ENCODE results near the gene TBC1D28.
"Not testable (repeated sequence)": the region's sequence is repeated elsewhere in the genome, so short reads cannot be mapped to it uniquely, and the experiment has no call there.

TBC1D28 gene

DNA sequence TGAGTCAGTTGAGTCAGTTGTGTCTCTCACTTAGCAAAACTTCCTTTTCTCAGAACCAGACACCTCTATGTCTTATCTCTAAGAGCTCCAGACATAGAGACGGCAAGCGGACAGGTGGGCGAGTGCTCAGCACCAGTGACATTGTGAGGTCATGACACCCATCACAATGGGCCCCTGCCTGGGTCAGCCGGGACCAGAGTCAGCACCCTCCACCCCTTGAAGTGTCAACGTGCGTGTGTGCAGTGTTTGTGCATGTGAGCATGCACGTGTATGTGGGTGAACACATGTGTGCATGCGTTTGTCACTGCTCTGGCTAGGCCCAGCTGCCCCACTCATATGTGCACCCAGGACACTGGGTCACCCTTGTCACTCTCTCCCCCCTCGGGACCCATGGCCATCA is at the start of gene TBC1D28:
TSS of gene TBC1D28 (minus strand) at position 101 of the 400 bp plus-strand sequence. CDS start 3,039 bp downstream, outside the sequence.
- DNase-seq: not testable (repeated sequence)

- DNase-seq: not testable (repeated sequence)
These were observed 38.5 kb upstream of the TBC1D28 start for GRCh38 chr17:18682668-18683067.

- DNase-seq: peak; percentile 83
These were observed 37.8 kb upstream of the TBC1D28 start, which contains the start of gene FOXO3B for GRCh38 chr17:18681767-18682571. Gene FOXO3B (minus strand): TSS chr17:18682314. CDS start chr17:18681651, 663 bp downstream.

GRCh38 chr17:18677381-18677780 is 33.2 kb upstream of the TBC1D28 start:
- DNase-seq: not testable (repeated sequence)

DNA sequence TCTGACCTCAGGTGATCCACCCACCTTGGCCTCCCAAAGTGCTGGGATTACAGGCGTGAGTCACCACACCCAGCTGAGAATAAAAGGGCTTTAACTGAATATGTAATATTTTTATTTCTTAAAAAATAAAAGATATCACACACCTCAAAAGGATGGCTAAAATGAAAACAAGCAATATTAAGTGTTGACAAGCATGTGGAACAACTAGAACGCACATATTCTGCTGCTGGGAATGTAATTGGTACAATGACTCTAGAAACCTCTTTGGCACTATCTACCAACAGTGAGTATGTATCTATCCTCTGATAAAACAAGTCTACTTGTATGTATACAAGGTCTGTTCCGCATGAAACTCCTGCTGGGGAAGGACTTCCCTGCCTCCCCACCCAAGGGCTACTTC is 32.7 kb upstream of the TBC1D28 start:
- DNase-seq: not testable (repeated sequence)

GRCh38 chr17:18672395-18673227 is 28.4 kb upstream of the TBC1D28 start:
- DNase-seq: not testable (repeated sequence)

DNA sequence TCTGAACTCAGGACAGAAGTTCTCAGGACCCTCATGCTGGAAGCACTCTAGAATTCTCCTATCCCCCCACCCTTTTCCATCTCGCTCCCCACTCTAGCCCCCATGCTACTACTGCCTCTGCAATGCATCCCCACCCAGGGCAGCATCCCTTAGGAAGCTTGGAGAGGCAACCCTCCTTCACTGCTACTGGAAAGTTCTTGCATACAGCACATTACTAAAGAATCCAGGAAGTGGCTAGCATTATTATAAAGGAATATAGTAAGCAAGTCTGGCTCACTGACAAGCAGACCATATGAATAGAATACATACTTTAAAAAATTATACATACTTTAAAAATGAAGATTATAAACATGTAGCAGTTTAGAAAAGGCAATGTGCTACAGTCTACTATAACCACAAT is 24.4 kb upstream of the TBC1D28 start:
- not testable (repeated sequence) for DNase-seq

GRCh38 chr17:18667535-18667934 is 23.3 kb upstream of the TBC1D28 start:
- DNase-seq: not testable (repeated sequence)

DNA sequence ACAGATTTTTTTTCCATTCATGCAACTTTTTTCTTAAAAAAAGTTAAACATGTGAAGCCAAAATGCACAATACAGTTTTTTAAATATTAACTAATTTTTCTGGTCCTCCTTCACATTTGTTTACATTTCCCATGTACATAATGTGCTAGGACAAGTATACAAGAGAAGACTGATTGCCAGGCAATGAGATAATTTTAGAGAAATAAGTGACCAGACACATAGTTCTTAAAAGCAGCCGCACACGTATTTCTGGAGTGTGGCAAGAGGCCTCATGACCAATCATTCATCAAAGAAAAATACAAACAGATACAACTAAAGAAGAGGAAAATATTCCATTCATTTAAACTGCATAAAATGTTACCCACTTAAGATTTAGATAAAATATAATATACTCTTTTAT is 22.1 kb upstream of the TBC1D28 start:
- DNase-seq: not testable (repeated sequence)

- DNase-seq: not testable (repeated sequence)
These were observed 17.9 kb upstream of the TBC1D28 start for GRCh38 chr17:18661924-18662624.

GRCh38 chr17:18650094-18650493 is 5.9 kb upstream of the TBC1D28 start:
- DNase-seq: not testable (repeated sequence)

DNA sequence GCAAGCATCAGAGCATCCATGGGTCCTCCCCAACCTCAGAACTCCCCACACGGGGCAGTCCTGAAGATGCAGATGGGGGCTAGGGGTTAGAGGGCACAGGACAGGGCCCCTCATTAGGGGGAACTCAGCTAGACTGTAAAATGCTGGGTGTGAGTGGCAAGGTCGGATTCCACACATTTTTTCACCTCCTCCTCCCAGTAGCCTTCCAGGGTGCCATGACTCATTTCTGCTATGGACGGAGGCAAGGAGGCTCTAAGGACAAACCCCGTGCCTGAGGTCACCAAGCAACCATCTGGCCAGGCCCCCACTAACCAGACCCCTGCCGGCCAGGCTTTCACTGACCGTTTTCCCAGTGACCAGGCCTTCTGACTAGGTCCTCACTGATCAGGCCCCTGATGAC is 1.1 kb downstream of the TBC1D28 start:
- not testable (repeated sequence) for DNase-seq

DNA sequence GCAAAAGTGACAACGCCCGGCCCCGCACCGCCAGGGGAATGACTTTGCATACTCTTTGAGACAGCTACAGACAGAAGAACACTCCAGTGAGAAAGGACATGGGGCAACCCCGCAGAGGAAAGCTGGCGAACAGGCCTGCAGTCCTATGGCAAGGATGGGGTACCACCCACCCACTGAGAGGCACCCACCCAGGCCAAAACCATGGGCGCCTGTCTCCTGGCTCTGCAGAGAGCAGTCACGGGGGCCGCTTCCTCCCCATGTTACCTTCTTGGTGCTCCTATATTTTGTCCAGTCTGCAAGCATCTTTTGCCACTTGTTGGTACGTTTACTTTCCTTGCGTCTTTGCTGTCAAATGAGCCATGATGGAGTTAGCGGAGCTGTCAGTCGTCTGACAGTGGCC is 5.8 kb downstream of the TBC1D28 start:
- DNase-seq: not testable (repeated sequence)

DNA sequence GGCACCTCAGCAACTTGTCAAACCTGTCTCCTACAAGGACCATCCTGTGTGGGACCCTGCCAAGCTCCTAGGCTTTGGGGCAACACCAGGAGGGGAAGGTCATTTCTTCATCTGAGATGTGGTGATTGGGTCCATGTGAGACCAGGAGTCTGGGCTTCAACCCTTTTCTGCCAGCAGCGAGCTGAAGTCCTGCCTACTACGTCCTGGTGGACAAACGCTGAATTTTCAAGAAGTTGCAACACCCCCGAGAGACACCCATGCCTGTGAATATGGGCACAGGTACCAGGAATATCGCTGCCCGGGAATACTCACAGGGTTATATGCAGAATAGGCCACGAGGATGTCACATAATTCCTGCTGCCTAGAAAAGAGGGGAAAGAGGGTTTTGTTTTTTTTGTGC is 8.0 kb downstream of the TBC1D28 start:
- not testable (repeated sequence) for DNase-seq

GRCh38 chr17:18635773-18636172 is 8.4 kb downstream of the TBC1D28 start:
- DNase-seq: not testable (repeated sequence)

DNA sequence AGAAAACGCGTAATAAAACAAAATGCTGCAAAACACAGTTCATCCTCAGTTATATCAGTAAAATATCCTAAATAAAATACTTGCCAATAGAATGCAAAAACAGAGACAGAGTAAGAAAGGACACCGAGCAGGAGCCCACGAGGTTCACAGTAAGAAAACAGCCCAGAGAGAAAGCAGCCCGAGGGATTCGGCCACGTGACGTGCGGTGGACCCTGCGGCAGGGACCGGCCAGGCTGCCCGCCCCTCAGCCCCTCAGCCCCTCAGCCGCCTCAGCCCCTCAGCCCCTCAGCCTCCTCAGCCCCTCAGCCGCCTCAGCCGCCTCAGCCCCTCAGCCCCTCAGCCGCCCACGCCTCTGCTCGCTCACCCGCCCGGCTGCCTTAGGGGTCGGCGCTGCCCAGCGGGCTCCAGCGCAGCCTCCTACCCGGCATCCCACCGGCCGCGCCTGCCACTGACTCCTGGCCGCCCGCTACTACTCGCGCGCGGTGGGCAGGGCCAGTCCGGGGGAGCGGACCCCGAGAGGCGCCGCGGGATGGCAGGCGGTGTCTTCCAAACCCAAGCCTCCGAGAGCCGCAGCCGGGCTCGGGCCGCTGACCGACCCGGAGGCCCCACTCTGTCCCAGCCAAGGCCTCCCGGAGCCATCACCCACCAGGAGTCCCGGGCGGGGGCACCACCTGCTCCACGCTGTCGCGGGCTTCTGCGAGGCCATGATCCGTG is 9.5 kb downstream of the TBC1D28 start:
- DNase-seq: not testable (repeated sequence)

DNA sequence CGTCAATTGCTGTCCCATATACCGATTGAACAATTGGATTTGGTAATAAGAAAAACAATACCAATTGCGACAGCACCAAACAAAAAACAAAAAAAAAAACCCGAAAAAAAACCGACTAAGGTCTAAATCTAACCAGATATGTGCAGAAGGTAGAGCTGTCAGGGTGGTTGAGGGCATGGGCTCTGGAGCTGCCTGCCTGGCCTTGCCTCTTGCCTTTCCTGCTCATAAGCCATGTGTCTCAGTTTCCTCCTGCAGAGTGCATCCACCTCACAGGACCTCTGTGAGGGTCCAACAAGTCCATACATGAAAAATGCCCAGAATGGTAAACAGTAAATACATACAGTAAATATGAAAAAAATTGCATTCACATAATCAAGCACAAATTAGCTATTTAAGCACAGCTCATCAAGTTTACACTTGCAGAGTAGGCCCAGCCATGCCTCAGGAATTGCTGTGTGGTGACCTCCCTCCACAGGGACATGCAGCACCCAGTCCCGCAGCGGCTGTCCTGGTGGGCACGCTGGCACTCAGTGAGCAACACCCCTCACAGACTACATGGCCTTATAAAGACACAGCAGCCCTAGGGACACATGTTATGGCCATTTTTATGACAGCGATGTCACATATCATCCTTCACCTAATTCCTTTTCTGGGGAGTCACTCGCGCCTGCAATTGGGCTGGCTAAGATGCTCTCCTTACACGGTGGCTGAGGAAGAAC is 17.9 kb downstream of the TBC1D28 start:
- no peak for DNase-seq

- DNase-seq: peak; percentile 89
These were observed 18.6 kb downstream of the TBC1D28 start for GRCh38 chr17:18625509-18626104.

DNA sequence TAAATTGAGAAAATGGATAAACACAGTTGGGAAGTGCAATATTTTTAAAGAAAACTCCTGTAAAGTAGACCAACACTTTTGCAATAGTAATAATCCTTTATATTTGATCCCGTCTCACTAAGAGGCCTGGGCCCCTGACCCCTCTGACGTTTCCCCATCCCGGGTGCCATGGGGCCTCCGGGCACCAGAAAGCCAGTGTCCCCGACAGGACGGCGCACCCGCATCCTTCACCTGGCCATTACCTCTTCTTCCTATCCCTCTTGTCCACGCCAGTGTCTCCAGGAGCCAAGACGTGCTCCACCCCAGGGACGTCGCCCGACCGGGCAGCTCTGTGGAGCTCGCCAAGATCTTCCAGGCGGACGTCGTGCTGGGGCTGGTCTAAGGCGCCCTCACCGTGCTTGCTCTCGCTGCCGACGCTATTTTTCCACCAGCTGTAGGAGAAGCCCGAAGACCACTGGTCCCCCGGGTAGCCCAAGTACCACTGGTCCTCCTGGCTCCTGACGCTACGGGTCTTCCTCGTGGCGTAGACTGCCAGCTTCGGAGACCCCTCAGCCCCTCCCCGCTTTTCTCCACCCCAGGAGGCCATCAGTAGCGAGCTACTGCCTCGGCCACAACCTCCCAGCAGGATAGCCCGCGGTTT is 19.2 kb downstream of the TBC1D28 start:
- peak; percentile 4 for DNase-seq

- DNase-seq: not testable (repeated sequence)
These were observed 26.6 kb downstream of the TBC1D28 start for GRCh38 chr17:18617613-18618012.
